Measurements from ENCODE around the gene HIF1A.

HIF1A gene

DNA sequence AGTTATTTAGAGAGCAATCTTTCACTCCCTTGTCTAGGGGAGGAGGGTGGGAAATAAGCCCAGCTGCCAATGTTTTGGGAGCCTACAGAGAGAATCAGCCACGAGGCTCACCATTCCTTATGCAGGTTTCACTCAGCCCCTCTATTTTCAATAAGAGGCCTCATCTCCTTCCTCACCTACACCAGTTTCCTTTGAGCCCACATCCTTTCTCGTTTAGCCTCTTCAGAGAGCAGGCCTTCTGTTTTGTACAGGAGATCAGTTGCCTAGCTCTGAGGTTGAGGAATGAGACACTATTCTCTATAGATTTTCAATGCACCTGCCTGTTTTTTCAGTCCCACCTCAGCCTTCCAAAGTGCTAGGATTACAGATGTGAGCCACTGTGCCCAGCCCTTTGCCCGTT is 84.8 kb downstream of the HIF1A start:
- Histone ChIP-seq H3K9me3 (ENCODE audit: control insufficient read depth, insufficient read depth, low read length) (no peaks in the 10 kb centered on the region), H3K36me3 (ENCODE audit: control insufficient read depth, insufficient read depth, low read length) (peaks cover 2% of the 10 kb centered on the region; the same call in 1 of the 2 replicates), H3K4me3 (ENCODE audit: low read length) (no peak overlapping the region), H3K27me3 (ENCODE audit: control insufficient read depth, insufficient read depth, low read length) (no peaks in the 10 kb centered on the region), H3K27ac (ENCODE audit: low read length) (no peak overlapping the region), H3K4me1 (ENCODE audit: control insufficient read depth, insufficient read depth, low read length) (no peaks in the 10 kb centered on the region)
- WGBS (ENCODE audit: insufficient coverage, insufficient read length): no CpG with 5 or more reads among the region's 3 CpGs
- DNase-seq (ENCODE audit: low read depth, low spot score): no peak

DNA sequence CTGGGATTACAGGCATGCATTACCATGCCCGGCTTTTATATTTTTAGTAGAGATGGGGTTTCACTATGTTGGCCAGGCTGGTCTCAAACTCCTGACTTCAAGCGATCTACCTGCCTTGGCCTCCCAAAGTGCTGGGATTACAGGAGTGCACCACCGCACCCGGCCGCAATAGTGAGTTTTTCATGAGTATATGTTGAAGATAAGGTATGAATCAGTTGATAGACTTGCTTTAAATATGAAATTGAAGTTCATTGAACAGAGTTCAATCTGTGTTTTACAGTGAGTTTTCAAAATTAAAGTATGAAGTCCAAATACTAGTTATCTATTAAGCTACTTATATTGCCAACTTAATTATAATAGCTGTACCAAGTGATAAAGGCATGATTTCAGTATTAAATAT is 102.0 kb downstream of the HIF1A start:
- no peaks in the 10 kb centered on the region for H3K27me3 ChIP-seq (ENCODE audit: control insufficient read depth, insufficient read depth, low read length)
- H3K36me3 ChIP-seq (ENCODE audit: control insufficient read depth, insufficient read depth, low read length): no peaks in the 10 kb centered on the region
- no peak overlapping the region for H3K4me3 ChIP-seq (ENCODE audit: low read length)
- H3K9me3 ChIP-seq (ENCODE audit: control insufficient read depth, insufficient read depth, low read length): no peaks in the 10 kb centered on the region
- H3K27ac ChIP-seq (ENCODE audit: low read length): no peak overlapping the region
- no peak for DNase-seq (ENCODE audit: low read depth, low spot score)
- no CpG with 5 or more reads among the region's 5 CpGs for whole genome bisulfite sequencing (ENCODE audit: insufficient coverage, insufficient read length)
- no peaks in the 10 kb centered on the region for H3K4me1 ChIP-seq (ENCODE audit: control insufficient read depth, insufficient read depth, low read length)

Data from iPS DF 6.9 (cell line).